Stomach (tissue), 4 donors: ENCODE data around the gene MRPL9.

ENCODE experiments used
- EP300 ChIP-seq: sonication (generic); formaldehyde crosslinking; IDR thresholded peaks from one replicate; pipeline ENCODE4 v1.6.1; 2017; ENCODE audit warnings: antibody characterized with exemption
- POLR2A ChIP-seq, 4 donors: fragments of 450-650 bp; IDR thresholded peaks; one replicate each; pipeline ENCODE4 v1.6.1; 2016; ENCODE audit warnings: antibody characterized with exemption in 4 of 4, control low read depth in 2 of 4, mild to moderate bottlenecking in 1 of 4, moderate library complexity in 1 of 4

DNA sequence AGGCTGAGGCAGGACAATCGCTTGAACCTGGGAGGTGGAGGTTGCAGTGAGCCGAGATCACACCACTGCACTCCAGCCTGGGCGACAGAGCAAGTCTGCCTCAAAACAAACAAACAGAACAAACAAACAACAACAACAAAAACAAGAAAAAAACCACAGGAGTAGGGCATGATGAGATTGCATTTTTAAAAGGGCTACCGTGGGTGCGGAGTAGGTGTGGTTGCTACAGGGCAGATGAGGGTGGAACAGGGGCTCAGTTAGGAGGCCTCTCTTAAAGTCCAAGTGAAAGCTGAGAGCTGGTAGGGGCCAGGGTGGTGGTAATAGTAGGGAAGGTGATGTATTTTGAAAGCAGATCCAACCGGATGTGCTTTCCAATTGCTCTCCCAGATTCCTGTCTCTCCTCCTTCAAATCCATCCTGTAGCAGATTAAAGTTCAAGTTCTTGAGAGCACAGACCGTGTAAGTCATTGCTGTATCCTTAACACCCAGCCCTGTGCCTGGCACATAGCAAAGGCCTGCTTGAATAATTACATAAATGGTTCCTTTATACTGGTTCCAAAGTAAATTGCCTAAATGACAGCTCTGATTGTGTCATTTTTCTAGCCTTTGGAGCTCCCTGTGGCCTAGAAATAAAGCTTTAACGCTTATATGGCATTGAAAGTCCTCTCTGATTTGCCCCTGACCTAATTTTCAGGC lies 46.1 kb upstream of the MRPL9 start:
- TF ChIP-seq EP300 (no peak), POLR2A (IDR thresholded peaks at IDR 0.05) (no peak)
